Breast epithelium (tissue), 3 donors: ENCODE measurements around the gene OXCT2.

Experiments
- CTCF ChIP-seq, 3 donors: fragments of 450-650 bp; IDR thresholded peaks; one replicate each; pipeline ENCODE4 v1.5.1; 2016 to 2017; ENCODE audit warnings: antibody characterized with exemption in 3 of 3, mild to moderate bottlenecking in 3 of 3, moderate library complexity in 3 of 3
- POLR2AphosphoS5 ChIP-seq, 3 donors: sonication (generic); formaldehyde crosslinking; IDR thresholded peaks; one replicate each; pipeline ENCODE4 v1.6.1; 2017; ENCODE audit warnings: antibody characterized with exemption in 3 of 3

GRCh38 chr1:39754906-39755504 lies 16.1 kb downstream of the OXCT2 start:
- TF ChIP-seq POLR2AphosphoS5 (IDR thresholded peaks at IDR 0.05) (no peak), CTCF (IDR thresholded peaks at IDR 0.05) (no peak)
